HG02943 (cell line): ENCODE results near the gene MTA3.

Source experiments
- ATAC-seq: cut with Tn5 transposase; IDR thresholded peaks from one replicate; pipeline ENCODE4 v1.9.1; 2021; ENCODE audit warnings: mild to moderate bottlenecking, low read depth, moderate library complexity; ENCODE audit not compliant: unreplicated experiment

The MTA3 gene

GRCh38 chr2:42771546-42772153 is 203.2 kb downstream of the MTA3 start:
- ATAC-seq: no peak

GRCh38 chr2:42775186-42775585 is 206.8 kb downstream of the MTA3 start:
- ATAC-seq: no peak

GRCh38 chr2:42775810-42776209 is 207.4 kb downstream of the MTA3 start:
- ATAC-seq: no peak

- no peak for ATAC-seq
Measured at GRCh38 chr2:42777883-42778805, 209.7 kb downstream of the MTA3 start.

GRCh38 chr2:42781181-42781580 is 212.7 kb downstream of the MTA3 start:
- ATAC-seq: no peak

- ATAC-seq: no peak
Measured at GRCh38 chr2:42783511-42783910, 215.1 kb downstream of the MTA3 start.

GRCh38 chr2:42784204-42784880 is 215.9 kb downstream of the MTA3 start:
- ATAC-seq: no peak

GRCh38 chr2:42786561-42787345 is 218.3 kb downstream of the MTA3 start:
- ATAC-seq: no peak

- no peak for ATAC-seq
Measured at GRCh38 chr2:42787424-42787787, 219.0 kb downstream of the MTA3 start.

GRCh38 chr2:42787788-42788477 is 219.5 kb downstream of the MTA3 start:
- ATAC-seq: no peak

- ATAC-seq: no peak
Measured at GRCh38 chr2:42788478-42788793, 220.0 kb downstream of the MTA3 start.

GRCh38 chr2:42788882-42789281 is 220.4 kb downstream of the MTA3 start:
- no peak for ATAC-seq

GRCh38 chr2:42789751-42790150 is 221.3 kb downstream of the MTA3 start:
- ATAC-seq: no peak

- ATAC-seq: no peak
Measured at GRCh38 chr2:42791606-42792005, 223.2 kb downstream of the MTA3 start.

GRCh38 chr2:42792087-42792582 is 223.7 kb downstream of the MTA3 start:
- ATAC-seq: peak; percentile 14

GRCh38 chr2:42792583-42793333 is 224.3 kb downstream of the MTA3 start, which contains the start of gene HAAO:
Gene HAAO, minus strand, starts transcription at chr2:42792583. Its CDS starts 47 bp downstream, at chr2:42792536.
- ATAC-seq: peak; percentile 48

GRCh38 chr2:42793334-42794270 is 225.2 kb downstream of the MTA3 start:
- ATAC-seq: peak; percentile 2
